Endothelial cell of umbilical vein (primary cell): ENCODE results near the gene HOXB7. TPM values are rescaled to one million over a fixed set of nuclear protein-coding genes. Genes with fewer than 3 reads are reported as not detected.

ENCODE experiments used
- BruUV-seq: library from RNA; stranded (reverse); fragments of 400-500 nt; replicated peaks from 2 replicates; lab custom pipeline; 2021; lab: Mats Ljungman, UMichigan
- CTCF ChIA-PET: fragments of 300-600, 350-600 bp; sonication (Branson Sonifier 250); formaldehyde crosslinking; loops from one replicate; lab custom pipeline; 2021; ENCODE audit warnings: antibody characterized with exemption, inconsistent platforms; lab: Charles Lee
- POLR2A ChIA-PET: fragments of 300-600, 350-600 bp; sonication (Branson Sonifier 250); formaldehyde crosslinking; loops from one replicate; lab custom pipeline; 2021; ENCODE audit warnings: antibody characterized with exemption, inconsistent platforms; lab: Charles Lee
- DNase-seq: peaks from one replicate; pipeline ENCODE4 v3.0.0-alpha.2; 2011; ENCODE audit warnings: low read depth, low spot score
- FAIRE-seq: peaks from 2 replicates; lab custom pipeline; 2011; peaks lifted over from hg19 to GRCh38; lab: Jason Lieb, UNC
- H2AFZ ChIP-seq: 2 replicates; pipeline ENCODE4 v1.6.0; 2012; ENCODE audit warnings: low read depth, low read length, control low read depth, inconsistent platforms
- H3K27ac ChIP-seq: 2 replicates; pipeline ENCODE4 v1.5.1; 2011; ENCODE audit warnings: low read depth, mild to moderate bottlenecking, control low read depth, low read length, moderate library complexity; ENCODE audit not compliant: insufficient read depth
- H3K27me3 ChIP-seq, 2 experiments: 2 replicates each; pipeline versions ENCODE4 v1.6.0 to v1.6.1; 2011; ENCODE audit warnings: low read length in 2 of 2, mixed read lengths in 1 of 2; ENCODE audit not compliant: control insufficient read depth in 2 of 2, insufficient read depth in 2 of 2
- H3K36me3 ChIP-seq, 2 experiments: 2 replicates in 1 of 2; 3 replicates in 1 of 2; pipeline ENCODE4 v1.5.1; 2011; ENCODE audit warnings: low read length in 2 of 2, mild to moderate bottlenecking in 1 of 2, moderate library complexity in 1 of 2; ENCODE audit not compliant: control insufficient read depth in 2 of 2, insufficient read depth in 2 of 2; ENCODE audit errors: extremely low read depth in 1 of 2
- H3K4me1 ChIP-seq: 3 replicates; pipeline ENCODE4 v1.5.1; 2011; ENCODE audit warnings: mild to moderate bottlenecking, low read length; ENCODE audit not compliant: control insufficient read depth, insufficient read depth; ENCODE audit errors: extremely low read depth
- H3K4me2 ChIP-seq: 2 replicates; pipeline ENCODE4 v1.6.1; 2011; ENCODE audit warnings: low read length, control low read depth, mixed read lengths; ENCODE audit not compliant: insufficient read depth
- H3K4me3 ChIP-seq, 3 experiments: fragments of 200-600 bp in 1 of 3; sonication (generic), shearing (Covaris generic) in 1 of 3; replicated peaks in 1 of 3; 2 replicates each; pipeline ENCODE4 v1.5.1; 2011 to 2016; ENCODE audit warnings: control low read depth in 3 of 3, low read length in 3 of 3, mild to moderate bottlenecking in 2 of 3, inconsistent platforms in 1 of 3, low read depth in 1 of 3, moderate library complexity in 1 of 3; ENCODE audit not compliant: insufficient read depth in 1 of 3
- H3K79me2 ChIP-seq: 2 replicates; pipeline ENCODE4 v1.6.0; 2012; ENCODE audit warnings: low read length, inconsistent platforms; ENCODE audit not compliant: control insufficient read depth, insufficient read depth
- H3K9ac ChIP-seq: replicated peaks from 2 replicates; pipeline ENCODE3; 2011; ENCODE audit warnings: low read length, control low read depth; ENCODE audit not compliant: insufficient read depth; ENCODE audit errors: extremely low read depth
- H3K9me1 ChIP-seq: replicated peaks from 3 replicates; pipeline ENCODE4 v1.6.0; 2011; ENCODE audit warnings: mild to moderate bottlenecking, low read length; ENCODE audit not compliant: control insufficient read depth, insufficient read depth; ENCODE audit errors: extremely low read depth
- H3K9me3 ChIP-seq: replicated peaks from 2 replicates; pipeline ENCODE4 v1.5.1; 2012; ENCODE audit warnings: low read length, inconsistent platforms; ENCODE audit not compliant: control insufficient read depth, insufficient read depth
- H4K20me1 ChIP-seq: replicated peaks from 2 replicates; pipeline ENCODE3; 2011; ENCODE audit warnings: mild to moderate bottlenecking, low read length; ENCODE audit not compliant: control insufficient read depth, insufficient read depth; ENCODE audit errors: extremely low read depth
- EZH2 ChIP-seq: IDR thresholded peaks from 2 replicates; pipeline ENCODE4 v1.6.1; 2012; ENCODE audit warnings: borderline replicate concordance, low read depth, mild to moderate bottlenecking, moderate library complexity, low read length, inconsistent platforms; ENCODE audit not compliant: severe bottlenecking
- FOS ChIP-seq: IDR thresholded peaks from 2 replicates; pipeline ENCODE4 v1.6.1; 2011; ENCODE audit warnings: mild to moderate bottlenecking, low read length, moderate library complexity, borderline replicate concordance; ENCODE audit not compliant: insufficient read depth
- GATA2 ChIP-seq: IDR thresholded peaks from 2 replicates; pipeline ENCODE4 v1.7.0; 2011; ENCODE audit warnings: low read depth, mild to moderate bottlenecking, moderate library complexity, mixed read lengths, low read length; ENCODE audit not compliant: insufficient read length, insufficient read depth
- JUN ChIP-seq: IDR thresholded peaks from 2 replicates; pipeline ENCODE4 v1.6.1; 2011; ENCODE audit warnings: borderline replicate concordance, low read depth; ENCODE audit not compliant: insufficient read length, insufficient read depth
- MYC ChIP-seq: IDR thresholded peaks from one replicate; pipeline ENCODE4 v1.6.1; 2011; ENCODE audit warnings: mild to moderate bottlenecking, low read depth, low read length
- POLR2A ChIP-seq: IDR thresholded peaks from 2 replicates; pipeline ENCODE4 v1.6.1; 2012; ENCODE audit warnings: low read depth, mild to moderate bottlenecking, control low read depth, low read length
- POLR2AphosphoS5 ChIP-seq: IDR thresholded peaks from 2 replicates; pipeline ENCODE4 v1.6.1; 2012; ENCODE audit warnings: low read depth, mild to moderate bottlenecking, control low read depth, low read length, moderate library complexity; ENCODE audit not compliant: insufficient read depth
- dilution Hi-C: fragments of 300-500 bp; cut with MboI; formaldehyde crosslinking; loops from one replicate; pipeline ENCODE4 v1.15.0; 2019; ENCODE audit warnings: low sequenced_read_pairs; ENCODE audit not compliant: extremely low pct_ligation_motif_present
- intact Hi-C: fragments of 100-400 bp; cut with micrococcal nuclease; formaldehyde crosslinking; loops from one replicate; pipeline ENCODE4 v1.10.0; 2022
- polyA plus RNA-seq, 4 experiments: library from polyadenylated mRNA; depleted of rRNA in 3 of 4; stranded (reverse) in 3 of 4; unstranded in 1 of 4; fragments of >200 nt; gene quantifications; 2 replicates each; pipeline versions ENCODE4 v1.2.1 to v1.2.3, GENCODE V29; 2011 to 2012; ENCODE audit warnings: missing spikeins in 1 of 4
- total RNA-seq: library from RNA; stranded (reverse); gene quantifications from 2 replicates; pipeline ENCODE4 v1.2.3, GENCODE V29; 2021
- TF ChIP-seq, protein P1 (sequence below): IDR thresholded peaks from 2 replicates; pipeline ENCODE4 v1.6.1; 2011; ENCODE audit not compliant: insufficient read depth, insufficient read length
- TF ChIP-seq, protein P2 (sequence below), 2 donors: IDR thresholded peaks; 1 replicate in 1 of 2; 2 replicates in 1 of 2; pipeline ENCODE4 v1.5.1; 2011; ENCODE audit warnings: low read length in 2 of 2, mild to moderate bottlenecking in 2 of 2, moderate library complexity in 2 of 2, control low read depth in 1 of 2, inconsistent platforms in 1 of 2, low read depth in 1 of 2; ENCODE audit not compliant: insufficient read depth in 1 of 2; ENCODE audit errors: extremely low read depth in 1 of 2

Gene HOXB7
- total and polyA plus RNA-seq, 2 donors (not counting 3 experiments of a cell fraction or from before 2014, with no cell fraction given), result 23.5 to 24.5 TPM

DNA sequence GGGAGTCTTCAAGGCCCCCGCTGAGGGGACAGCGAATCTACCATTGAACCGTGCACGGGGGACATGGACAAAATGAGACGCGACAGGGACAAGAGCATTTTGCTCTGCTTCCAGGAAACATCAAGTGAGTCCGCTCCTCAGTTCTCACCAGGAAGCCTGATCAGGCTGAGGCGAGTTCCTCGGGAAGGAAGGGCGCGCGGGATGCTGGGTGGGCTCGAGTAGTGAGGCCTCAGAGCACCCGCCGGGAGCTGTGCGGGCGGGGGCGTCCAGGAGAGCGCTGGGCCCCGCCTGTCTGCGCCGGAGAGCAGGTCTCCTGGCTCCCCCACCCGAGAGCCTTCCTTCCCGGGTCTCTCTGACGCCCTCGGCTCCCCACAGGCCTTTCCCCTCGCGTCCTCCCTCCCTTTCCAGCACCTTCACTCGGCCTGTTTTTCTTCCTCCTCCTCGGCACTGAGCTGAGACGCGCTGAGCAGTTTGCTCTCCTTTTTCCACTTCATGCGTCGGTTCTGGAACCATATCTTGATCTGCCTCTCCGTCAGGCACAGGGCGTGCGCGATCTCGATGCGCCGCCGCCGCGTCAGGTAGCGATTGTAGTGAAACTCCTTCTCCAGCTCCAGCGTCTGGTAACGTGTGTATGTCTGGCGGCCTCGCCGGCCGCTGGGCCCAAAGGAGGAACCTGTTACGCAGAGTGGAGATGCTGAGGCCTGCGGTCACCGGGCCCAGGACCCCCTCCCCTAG lies 14.7 kb downstream of the HOXB7 start:
- H3K4me3 ChIP-seq, result no peak overlapping the region
- peaks cover 3 to 7% of the 10 kb centered on the region in 2 experiments for H3K36me3 ChIP-seq
- H3K9me1 ChIP-seq, result no peaks in the 10 kb centered on the region
- H3K9ac ChIP-seq, result no peak overlapping the region
- H3K27me3 ChIP-seq, result no peaks in the 10 kb centered on the region
- TF ChIP-seq GATA2 (no peak), JUN (no peak), MYC (no peak), POLR2AphosphoS5 (no peak), FOS (no peak), EZH2 (no peak), POLR2A (no peak)
- TF ChIP-seq, protein P1, sequence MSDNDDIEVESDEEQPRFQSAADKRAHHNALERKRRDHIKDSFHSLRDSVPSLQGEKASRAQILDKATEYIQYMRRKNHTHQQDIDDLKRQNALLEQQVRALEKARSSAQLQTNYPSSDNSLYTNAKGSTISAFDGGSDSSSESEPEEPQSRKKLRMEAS, result no peak
- TF ChIP-seq, protein P2, sequence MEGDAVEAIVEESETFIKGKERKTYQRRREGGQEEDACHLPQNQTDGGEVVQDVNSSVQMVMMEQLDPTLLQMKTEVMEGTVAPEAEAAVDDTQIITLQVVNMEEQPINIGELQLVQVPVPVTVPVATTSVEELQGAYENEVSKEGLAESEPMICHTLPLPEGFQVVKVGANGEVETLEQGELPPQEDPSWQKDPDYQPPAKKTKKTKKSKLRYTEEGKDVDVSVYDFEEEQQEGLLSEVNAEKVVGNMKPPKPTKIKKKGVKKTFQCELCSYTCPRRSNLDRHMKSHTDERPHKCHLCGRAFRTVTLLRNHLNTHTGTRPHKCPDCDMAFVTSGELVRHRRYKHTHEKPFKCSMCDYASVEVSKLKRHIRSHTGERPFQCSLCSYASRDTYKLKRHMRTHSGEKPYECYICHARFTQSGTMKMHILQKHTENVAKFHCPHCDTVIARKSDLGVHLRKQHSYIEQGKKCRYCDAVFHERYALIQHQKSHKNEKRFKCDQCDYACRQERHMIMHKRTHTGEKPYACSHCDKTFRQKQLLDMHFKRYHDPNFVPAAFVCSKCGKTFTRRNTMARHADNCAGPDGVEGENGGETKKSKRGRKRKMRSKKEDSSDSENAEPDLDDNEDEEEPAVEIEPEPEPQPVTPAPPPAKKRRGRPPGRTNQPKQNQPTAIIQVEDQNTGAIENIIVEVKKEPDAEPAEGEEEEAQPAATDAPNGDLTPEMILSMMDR (IDR thresholded peaks at IDR 0.05; ENCODE audit: extremely low read depth in 1 of 2, insufficient read depth in 1 of 2, low read depth in 1 of 2, low read length in 2 of 2), result no peak
- CTCF ChIA-PET, result interaction anchor here (1.5 to 4.2 kb wide), 3 partner anchors 260 to 380 kb away, joined by 4 to 31 read pairs (median 7); no protein-coding TSS in a partner anchor
- no peak overlapping the region for H3K27ac ChIP-seq
- no TSS peak for BruUV-seq
- H3K4me1 ChIP-seq, result peaks cover 22% of the 10 kb centered on the region
- intact Hi-C loops (no loop called here), dilution Hi-C loops (no loop called here)
- FAIRE-seq (no peak), DNase-seq (no peak)
- POLR2A ChIA-PET, result no interaction called here
- H4K20me1 ChIP-seq, result no peaks in the 10 kb centered on the region
- H3K9me3 ChIP-seq, result no peaks in the 10 kb centered on the region
- peaks cover 65% of the 10 kb centered on the region for H3K79me2 ChIP-seq
- H2AFZ ChIP-seq, result no peak overlapping the region
- H3K4me2 ChIP-seq, result no peak overlapping the region
